Activated naive CD8-positive, alpha-beta T cell treated with anti-CD3 and anti-CD28 coated beads for 36 hours (primary cell): ENCODE data around the gene ZRANB3. TPM values are rescaled to one million over a fixed set of nuclear protein-coding genes. Genes with fewer than 3 reads are reported as not detected.
"Not testable (repeated sequence)": the region's sequence is repeated elsewhere in the genome, so short reads cannot be mapped to it uniquely, and the experiment has no call there.

ENCODE experiments used
- DNase-seq: peaks from one replicate; pipeline ENCODE4 v3.0.0; 2021
- H3K27ac Mint-ChIP-seq: one replicate; pipeline ENCODE4 v1.8.0; 2022; ENCODE audit warnings: mild to moderate bottlenecking, moderate library complexity, mixed read lengths
- H3K27me3 Mint-ChIP-seq: one replicate; pipeline ENCODE4 v1.8.0; 2022; ENCODE audit warnings: mild to moderate bottlenecking, mixed read lengths
- H3K36me3 Mint-ChIP-seq: one replicate; pipeline ENCODE4 v1.8.0; 2021; ENCODE audit warnings: mild to moderate bottlenecking, mixed read lengths
- H3K4me1 Mint-ChIP-seq: one replicate; pipeline ENCODE4 v1.8.0; 2021; ENCODE audit warnings: mixed read lengths
- H3K4me3 Mint-ChIP-seq: one replicate; pipeline ENCODE4 v1.8.0; 2022; ENCODE audit warnings: mild to moderate bottlenecking, moderate library complexity, mixed read lengths
- H3K9me3 Mint-ChIP-seq: one replicate; pipeline ENCODE4 v1.8.0; 2022; ENCODE audit warnings: mixed read lengths
- total RNA-seq, 2 experiments: library from RNA; stranded (reverse); gene quantifications; one replicate each; pipeline ENCODE4 v1.2.3, GENCODE V29; 2021

ZRANB3 gene
- 10 to 100 TPM; 15.0 to 18.1 TPM for total RNA-seq

GRCh38 chr2:135530313-135531230, at the start of gene ZRANB3:
TSS of gene ZRANB3 (minus strand) at chr2:135531218.
- H3K9me3 Mint-ChIP-seq = peaks cover 1% of the 10 kb centered on the region
- no peak within 1 kb of the TSS for H3K4me3 Mint-ChIP-seq

GRCh38 chr2:135573620-135574019, 42.6 kb upstream of the ZRANB3 start:
- DNase-seq = no peak
- Mint-ChIP-seq H3K27me3 (no peaks in the 10 kb centered on the region), H3K27ac (no peak overlapping the region), H3K9me3 (no peaks in the 10 kb centered on the region), H3K4me1 (peaks cover 6% of the 10 kb centered on the region), H3K4me3 (no peak overlapping the region), H3K36me3 (peaks cover 17% of the 10 kb centered on the region)

More at GRCh38 chr2:135530313-135531230, at the start of gene ZRANB3:
- H3K4me1 Mint-ChIP-seq = peaks cover 41% of the 10 kb centered on the region
- no peaks in the 10 kb centered on the region for H3K27me3 Mint-ChIP-seq
- DNase-seq = peak; percentile 92
- peaks cover 19% of the 10 kb centered on the region for H3K36me3 Mint-ChIP-seq
- H3K27ac Mint-ChIP-seq = no peak within 1 kb of the TSS

- H3K36me3 Mint-ChIP-seq = peaks cover 7% of the 10 kb centered on the region
- no peaks in the 10 kb centered on the region for H3K9me3 Mint-ChIP-seq
These were observed 39.9 kb upstream of the ZRANB3 start for GRCh38 chr2:135570884-135571283.

GRCh38 chr2:135563793-135564192, 32.8 kb upstream of the ZRANB3 start:
- H3K27me3 Mint-ChIP-seq = no peaks in the 10 kb centered on the region
- no peaks in the 10 kb centered on the region for H3K9me3 Mint-ChIP-seq
- peaks cover 18% of the 10 kb centered on the region for H3K36me3 Mint-ChIP-seq
- no peak overlapping the region for H3K4me3 Mint-ChIP-seq
- no peak overlapping the region for H3K27ac Mint-ChIP-seq
- H3K4me1 Mint-ChIP-seq = peaks cover 7% of the 10 kb centered on the region
- no peak for DNase-seq

More at GRCh38 chr2:135570884-135571283, 39.9 kb upstream of the ZRANB3 start:
- H3K27me3 Mint-ChIP-seq = no peaks in the 10 kb centered on the region
- no peak overlapping the region for H3K27ac Mint-ChIP-seq
- no peak overlapping the region for H3K4me3 Mint-ChIP-seq
- H3K4me1 Mint-ChIP-seq = peaks cover 6% of the 10 kb centered on the region
- no peak for DNase-seq

- H3K4me1 Mint-ChIP-seq = peaks cover 11% of the 10 kb centered on the region
- DNase-seq = no peak
- H3K36me3 Mint-ChIP-seq = peaks cover 21% of the 10 kb centered on the region
- no peaks in the 10 kb centered on the region for H3K27me3 Mint-ChIP-seq
- H3K4me3 Mint-ChIP-seq = no peak overlapping the region
- no peaks in the 10 kb centered on the region for H3K9me3 Mint-ChIP-seq
- no peak overlapping the region for H3K27ac Mint-ChIP-seq
These were observed 30.9 kb upstream of the ZRANB3 start for GRCh38 chr2:135561925-135562324.

- Mint-ChIP-seq H3K27ac (no peak overlapping the region), H3K4me3 (no peak overlapping the region), H3K36me3 (peaks cover 27% of the 10 kb centered on the region), H3K4me1 (peaks cover 17% of the 10 kb centered on the region), H3K27me3 (no peaks in the 10 kb centered on the region), H3K9me3 (no peaks in the 10 kb centered on the region)
- no peak for DNase-seq
These were observed 26.5 kb upstream of the ZRANB3 start for GRCh38 chr2:135557530-135557929.

GRCh38 chr2:135555311-135555710, 24.3 kb upstream of the ZRANB3 start:
- Mint-ChIP-seq H3K27ac (no peak overlapping the region), H3K4me1 (peaks cover 17% of the 10 kb centered on the region), H3K27me3 (no peaks in the 10 kb centered on the region)

GRCh38 chr2:135552887-135553286, 21.9 kb upstream of the ZRANB3 start:
- H3K4me1 Mint-ChIP-seq = peaks cover 15% of the 10 kb centered on the region
- no peaks in the 10 kb centered on the region for H3K9me3 Mint-ChIP-seq
- no peak overlapping the region for H3K4me3 Mint-ChIP-seq
- DNase-seq = no peak
- H3K27ac Mint-ChIP-seq = no peak overlapping the region
- H3K36me3 Mint-ChIP-seq = peaks cover 24% of the 10 kb centered on the region
- no peaks in the 10 kb centered on the region for H3K27me3 Mint-ChIP-seq

More at GRCh38 chr2:135555311-135555710, 24.3 kb upstream of the ZRANB3 start:
- DNase-seq = no peak
- Mint-ChIP-seq H3K36me3 (peaks cover 25% of the 10 kb centered on the region), H3K4me3 (no peak overlapping the region), H3K9me3 (no peaks in the 10 kb centered on the region)

GRCh38 chr2:135551356-135551755, 20.3 kb upstream of the ZRANB3 start:
- Mint-ChIP-seq H3K4me3 (no peak overlapping the region), H3K27me3 (no peaks in the 10 kb centered on the region), H3K27ac (no peak overlapping the region), H3K9me3 (no peaks in the 10 kb centered on the region), H3K4me1 (peaks cover 16% of the 10 kb centered on the region), H3K36me3 (peaks cover 29% of the 10 kb centered on the region)
- no peak for DNase-seq

GRCh38 chr2:135547311-135547710, 16.3 kb upstream of the ZRANB3 start:
- no peaks in the 10 kb centered on the region for H3K27me3 Mint-ChIP-seq
- no peak overlapping the region for H3K4me3 Mint-ChIP-seq
- peaks cover 19% of the 10 kb centered on the region for H3K36me3 Mint-ChIP-seq
- H3K9me3 Mint-ChIP-seq = no peaks in the 10 kb centered on the region
- no peak for DNase-seq
- H3K4me1 Mint-ChIP-seq = peaks cover 8% of the 10 kb centered on the region
- H3K27ac Mint-ChIP-seq = no peak overlapping the region

GRCh38 chr2:135546436-135546835, 15.4 kb upstream of the ZRANB3 start:
- H3K4me1 Mint-ChIP-seq = peaks cover 9% of the 10 kb centered on the region
- no peak for DNase-seq
- H3K36me3 Mint-ChIP-seq = peaks cover 19% of the 10 kb centered on the region
- no peak overlapping the region for H3K4me3 Mint-ChIP-seq
- H3K27ac Mint-ChIP-seq = no peak overlapping the region
- H3K27me3 Mint-ChIP-seq = no peaks in the 10 kb centered on the region
- no peaks in the 10 kb centered on the region for H3K9me3 Mint-ChIP-seq

GRCh38 chr2:135533545-135533944, 2.5 kb upstream of the ZRANB3 start:
- not testable (repeated sequence) for H3K27me3 Mint-ChIP-seq, H3K4me3 Mint-ChIP-seq, DNase-seq, H3K27ac Mint-ChIP-seq, H3K9me3 Mint-ChIP-seq
- Mint-ChIP-seq H3K36me3 (peaks cover 18% of the 10 kb centered on the region), H3K4me1 (peaks cover 28% of the 10 kb centered on the region)

GRCh38 chr2:135532581-135532980, 1.6 kb upstream of the ZRANB3 start:
- Mint-ChIP-seq H3K27ac (no peak overlapping the region), H3K27me3 (no peaks in the 10 kb centered on the region), H3K4me3 (no peak overlapping the region), H3K36me3 (peaks cover 14% of the 10 kb centered on the region), H3K4me1 (peaks cover 35% of the 10 kb centered on the region), H3K9me3 (no peaks in the 10 kb centered on the region)
- DNase-seq = no peak

- Mint-ChIP-seq H3K4me1 (peaks cover 40% of the 10 kb centered on the region), H3K4me3 (no peak within 1 kb of the TSS)
- DNase-seq = peak; percentile 93
These were observed 496 bp upstream of the ZRANB3 start, which contains the start of gene R3HDM1 for GRCh38 chr2:135531231-135532197. TSS of gene R3HDM1 (plus strand) at chr2:135531484. CDS start at chr2:135604846, 73,362 bp downstream.

GRCh38 chr2:135528006-135528405, 3.0 kb downstream of the ZRANB3 start:
- Mint-ChIP-seq H3K27ac (no peak overlapping the region), H3K9me3 (peaks cover 1% of the 10 kb centered on the region)

More at GRCh38 chr2:135531231-135532197, 496 bp upstream of the ZRANB3 start, which contains the start of gene R3HDM1:
- H3K27me3 Mint-ChIP-seq = no peaks in the 10 kb centered on the region
- no peaks in the 10 kb centered on the region for H3K9me3 Mint-ChIP-seq
- H3K36me3 Mint-ChIP-seq = peaks cover 19% of the 10 kb centered on the region
- no peak within 1 kb of the TSS for H3K27ac Mint-ChIP-seq

More at GRCh38 chr2:135528006-135528405, 3.0 kb downstream of the ZRANB3 start:
- Mint-ChIP-seq H3K36me3 (peaks cover 28% of the 10 kb centered on the region), H3K4me3 (no peak overlapping the region), H3K27me3 (no peaks in the 10 kb centered on the region), H3K4me1 (peaks cover 31% of the 10 kb centered on the region)
- no peak for DNase-seq
